K562 (cell line): ENCODE results near the gene REX1BD. TPM values are rescaled to one million over a fixed set of nuclear protein-coding genes. Genes with fewer than 3 reads are reported as not detected.

Experiments
- ADNP ChIP-seq: fragments of 200-800 bp; sonication (Bioruptor generic); IDR thresholded peaks from 2 replicates; pipeline ENCODE4 v1.6.1; 2016; ENCODE audit warnings: missing genetic modification characterization, missing compliant biosample characterization
- AFF4 ChIP-seq: sonication (generic); formaldehyde crosslinking; IDR thresholded peaks from 2 replicates; pipeline ENCODE4 v1.8.0; 2023; ENCODE audit warnings: mild to moderate bottlenecking, missing genetic modification reagents
- ATF4 ChIP-seq: fragments of 450-650 bp; formaldehyde crosslinking; IDR thresholded peaks from 2 replicates; pipeline ENCODE4 v1.4.0; 2022; ENCODE audit warnings: mild to moderate bottlenecking, moderate library complexity
- BACH1 ChIP-seq: fragments of 200-800 bp; sonication (Bioruptor generic); IDR thresholded peaks from 2 replicates; pipeline ENCODE4 v1.6.1; 2016; ENCODE audit warnings: missing genetic modification characterization, missing compliant biosample characterization
- BDP1 ChIP-seq: IDR thresholded peaks from 3 replicates; pipeline ENCODE4 v1.6.1; 2011; ENCODE audit not compliant: insufficient read length, insufficient read depth
- CBX1 ChIP-seq: sonication (generic); IDR thresholded peaks from 2 replicates; pipeline ENCODE4 v1.6.1; 2016; ENCODE audit warnings: antibody characterized with exemption, low read depth, mild to moderate bottlenecking
- CTBP1 ChIP-seq: fragments of 450-650 bp; IDR thresholded peaks from 2 replicates; pipeline ENCODE4 v1.6.1; 2016; ENCODE audit warnings: borderline replicate concordance
- ELF2 ChIP-seq: fragments of 250-450 bp; sonication (Bioruptor Pico); IDR thresholded peaks from 2 replicates; pipeline ENCODE4 v1.5.0; 2021; ENCODE audit warnings: mild to moderate bottlenecking
- ETV5 ChIP-seq: sonication (generic); formaldehyde crosslinking; IDR thresholded peaks from 2 replicates; pipeline ENCODE4 v1.4.0; 2020; ENCODE audit warnings: low read depth, mild to moderate bottlenecking, missing genetic modification reagents
- HIVEP1 ChIP-seq: fragments of 250-450 bp; sonication (Bioruptor Pico); IDR thresholded peaks from 2 replicates; pipeline ENCODE4 v1.4.0; 2020; ENCODE audit warnings: mild to moderate bottlenecking
- KDM5B ChIP-seq: fragments of 200-600 bp; sonication (generic); IDR thresholded peaks from 2 replicates; pipeline ENCODE4 v1.6.1; 2012; ENCODE audit warnings: low read depth, mild to moderate bottlenecking, moderate library complexity, low read length, control low read depth, inconsistent platforms; ENCODE audit not compliant: insufficient replicate concordance
- MTA1 ChIP-seq: fragments of 450-650 bp; IDR thresholded peaks from 2 replicates; pipeline ENCODE4 v1.6.1; 2017; ENCODE audit warnings: borderline replicate concordance
- MXD1 ChIP-seq: fragments of 250-450 bp; sonication (Bioruptor Pico); IDR thresholded peaks from 2 replicates; pipeline ENCODE4 v1.8.0; 2021; ENCODE audit warnings: borderline replicate concordance, mild to moderate bottlenecking, moderate library complexity; ENCODE audit not compliant: poor library complexity, severe bottlenecking
- RB1 ChIP-seq: fragments of 450-650 bp; IDR thresholded peaks from 2 replicates; pipeline ENCODE4 v1.6.1; 2017; ENCODE audit warnings: low read depth, mild to moderate bottlenecking
- TSC22D4 ChIP-seq: fragments of 450-650 bp; IDR thresholded peaks from 2 replicates; pipeline ENCODE4 v1.6.1; 2016; ENCODE audit warnings: missing genetic modification characterization, missing biosample characterization, control low read depth
- ZNF431 ChIP-seq: sonication (generic); formaldehyde crosslinking; IDR thresholded peaks from 2 replicates; pipeline ENCODE4 v1.8.0; 2022; ENCODE audit warnings: mild to moderate bottlenecking, missing genetic modification reagents
- ZNF507 ChIP-seq: conservative IDR thresholded peaks from 2 replicates; pipeline ENCODE4 v1.6.1; 2017; ENCODE audit warnings: missing genetic modification characterization, missing compliant biosample characterization
- ZNF644 ChIP-seq: fragments of 200-800 bp; sonication (Bioruptor generic); IDR thresholded peaks from 2 replicates; pipeline ENCODE4 v1.6.1; 2016; ENCODE audit warnings: low read depth, missing genetic modification characterization, missing compliant biosample characterization
- ZNF655 ChIP-seq: fragments of 250-450 bp; sonication (Bioruptor Pico); IDR thresholded peaks from 2 replicates; pipeline ENCODE4 v1.5.0; 2021
- ZNF707 ChIP-seq: fragments of 250-450 bp; sonication (Bioruptor Pico); conservative IDR thresholded peaks from 2 replicates; pipeline ENCODE4 v1.8.0; 2022; ENCODE audit warnings: inconsistent platforms, mild to moderate bottlenecking, moderate library complexity
- polyA plus RNA-seq, 8 experiments: library from polyadenylated mRNA; depleted of rRNA in 4 of 8; stranded (reverse) in 5 of 8; unstranded in 3 of 8; fragments of >200 nt; fragmentation: Nextera tagmentation in 2 of 8; fragmentation: Illumina TruSeq in 1 of 8; extraction: Ambion mirVana in 2 of 8; extraction: Trizol in 1 of 8; gene quantifications; 2 replicates each; pipeline versions ENCODE4 v1.2.1 to v1.2.3, GENCODE V29; 2011 to 2014; ENCODE audit warnings: inconsistent platforms in 1 of 8, missing spikeins in 1 of 8
- total RNA-seq, 7 experiments: library from RNA; depleted of rRNA in 6 of 7; stranded (reverse); fragments of >200 nt in 6 of 7; fragmentation: Illumina TruSeq in 2 of 7; extraction: Trizol in 2 of 7; gene quantifications; 2 replicates each; pipeline versions ENCODE4 v1.2.1 to v1.2.3, GENCODE V29; 2011 to 2021; ENCODE audit warnings: low replicate concordance in 1 of 7
- TF ChIP-seq, protein P1 (sequence below): sonication (generic); formaldehyde crosslinking; IDR thresholded peaks from 2 replicates; pipeline ENCODE4 v1.8.1; 2023; ENCODE audit warnings: mild to moderate bottlenecking, missing genetic modification reagents, moderate library complexity

REX1BD gene
- total and polyA plus RNA-seq, 9 of the 15 experiments (the other 6 are each of a cell fraction or from before 2014, with no cell fraction given): 1.9 to 136 (median 13.8) TPM

- TF ChIP-seq ZNF644 (tag) (0 out of 2 replicates have a peak, but pooled peaks have one; percentile 32), BDP1 (no peak), HIVEP1 (CRISPR knock-in tag) (no peak), AFF4 (CRISPR knock-in tag) (no peak), ETV5 (CRISPR knock-in tag) (no peak), ZNF707 (CRISPR knock-in tag) (no peak), ATF4 (CRISPR knock-in tag) (0 out of 2 replicates have a peak, but pooled peaks have one; percentile 60), ZNF431 (CRISPR knock-in tag) (no peak), ELF2 (CRISPR knock-in tag) (peak; percentile 67; the same call in 1 of the 2 replicates), KDM5B (no peak), ZNF655 (CRISPR knock-in tag) (no peak), TSC22D4 (no peak), BACH1 (tag) (no peak), CBX1 (no peak), ADNP (tag) (peak; percentile 69; the same call in 1 of the 2 replicates), CTBP1 (peak; percentile 97), ZNF507 (tag) (no peak), MXD1 (no peak), RB1 (peak; percentile 48; the same call in 1 of the 2 replicates), MTA1 (peak; percentile 86)
- TF ChIP-seq, protein P1, sequence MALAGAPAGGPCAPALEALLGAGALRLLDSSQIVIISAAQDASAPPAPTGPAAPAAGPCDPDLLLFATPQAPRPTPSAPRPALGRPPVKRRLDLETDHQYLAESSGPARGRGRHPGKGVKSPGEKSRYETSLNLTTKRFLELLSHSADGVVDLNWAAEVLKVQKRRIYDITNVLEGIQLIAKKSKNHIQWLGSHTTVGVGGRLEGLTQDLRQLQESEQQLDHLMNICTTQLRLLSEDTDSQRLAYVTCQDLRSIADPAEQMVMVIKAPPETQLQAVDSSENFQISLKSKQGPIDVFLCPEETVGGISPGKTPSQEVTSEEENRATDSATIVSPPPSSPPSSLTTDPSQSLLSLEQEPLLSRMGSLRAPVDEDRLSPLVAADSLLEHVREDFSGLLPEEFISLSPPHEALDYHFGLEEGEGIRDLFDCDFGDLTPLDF (CRISPR knock-in tag): peak; percentile 33; the same call in 1 of the 2 replicates
These were observed 44.7 kb upstream of the REX1BD start (continued) for GRCh38 chr19:18543814-18544475.
